Measurements from ENCODE around the gene CTXN3. TPM values are rescaled to one million over a fixed set of nuclear protein-coding genes. Genes with fewer than 3 reads are reported as not detected.

Gene CTXN3
- total RNA-seq, 2 donors from 2014 or later: not detected

GRCh38 chr5:127696683-127697082 is 47.8 kb downstream of the CTXN3 start:
- WGBS, 2 experiments (ENCODE audit: insufficient coverage in 1 of 2, insufficient read length in 1 of 2): 82 to 88% methylated on average over 6 of the region's 6 CpGs
- no peak overlapping the region for H3K4me3 ChIP-seq (ENCODE audit: low read length)
- no peak overlapping the region for H3K9ac ChIP-seq (ENCODE audit: extremely low read depth, low read length, poor library complexity, severe bottlenecking)
- no peaks in the 10 kb centered on the region for H3K9me3 Mint-ChIP-seq
- peaks cover 5% of the 10 kb centered on the region for H3K4me1 ChIP-seq (ENCODE audit: control insufficient read depth, insufficient read depth, low read length)
- H3K27me3 ChIP-seq (ENCODE audit: control insufficient read depth, insufficient read depth, low read length, poor library complexity, severe bottlenecking): no peaks in the 10 kb centered on the region
- H3K27ac ChIP-seq (ENCODE audit: low read depth, low read length): no peak overlapping the region
- H3K36me3 ChIP-seq (ENCODE audit: control insufficient read depth, insufficient read depth, low read length): no peaks in the 10 kb centered on the region
- H3K27ac Mint-ChIP-seq: no peak overlapping the region
- H3K9me3 ChIP-seq (ENCODE audit: control insufficient read depth, low read length): no peaks in the 10 kb centered on the region
- H3K27me3 Mint-ChIP-seq (ENCODE audit: insufficient read depth): no peaks in the 10 kb centered on the region
- no peak for TF ChIP-seq CTCF (conservative IDR thresholded peaks at IDR 0.05)
- DNase-seq: no peak
- H3K4me3 Mint-ChIP-seq: no peak overlapping the region
- H3K36me3 Mint-ChIP-seq (ENCODE audit: low read depth): no peaks in the 10 kb centered on the region
- H3K4me1 Mint-ChIP-seq: peaks cover 30% of the 10 kb centered on the region

- H3K36me3 ChIP-seq (ENCODE audit: control insufficient read depth, insufficient read depth, low read length): no peaks in the 10 kb centered on the region
- Mint-ChIP-seq H3K4me1 (peaks cover 31% of the 10 kb centered on the region), H3K36me3 (ENCODE audit: low read depth) (no peaks in the 10 kb centered on the region), H3K27ac (no peak overlapping the region), H3K27me3 (ENCODE audit: insufficient read depth) (peaks cover 4% of the 10 kb centered on the region), H3K4me3 (no peak overlapping the region), H3K9me3 (no peaks in the 10 kb centered on the region)
- no peaks in the 10 kb centered on the region for H3K27me3 ChIP-seq (ENCODE audit: control insufficient read depth, insufficient read depth, low read length, poor library complexity, severe bottlenecking)
- H3K27ac ChIP-seq (ENCODE audit: low read depth, low read length): no peak overlapping the region
- no peak overlapping the region for H3K4me3 ChIP-seq (ENCODE audit: low read length)
- H3K9me3 ChIP-seq (ENCODE audit: control insufficient read depth, low read length): no peaks in the 10 kb centered on the region
- TF ChIP-seq CTCF (conservative IDR thresholded peaks at IDR 0.05): no peak
- H3K4me1 ChIP-seq (ENCODE audit: control insufficient read depth, insufficient read depth, low read length): peaks cover 8% of the 10 kb centered on the region
- WGBS, 2 experiments (ENCODE audit: insufficient coverage in 1 of 2, insufficient read length in 1 of 2): 79 to 91% methylated on average over 1 to 2 of the region's 2 CpGs
- H3K9ac ChIP-seq (ENCODE audit: extremely low read depth, low read length, poor library complexity, severe bottlenecking): no peak overlapping the region
- DNase-seq: no peak
These were observed 49.2 kb downstream of the CTXN3 start for GRCh38 chr5:127697894-127698600.

GRCh38 chr5:127699416-127699815 is 50.5 kb downstream of the CTXN3 start:
- H3K4me1 ChIP-seq (ENCODE audit: control insufficient read depth, insufficient read depth, low read length): peaks cover 12% of the 10 kb centered on the region
- no peak overlapping the region for H3K9ac ChIP-seq (ENCODE audit: extremely low read depth, low read length, poor library complexity, severe bottlenecking)
- Mint-ChIP-seq H3K27me3 (ENCODE audit: insufficient read depth) (peaks cover 4% of the 10 kb centered on the region), H3K27ac (no peak overlapping the region), H3K4me3 (no peak overlapping the region), H3K36me3 (ENCODE audit: low read depth) (no peaks in the 10 kb centered on the region), H3K9me3 (no peaks in the 10 kb centered on the region), H3K4me1 (peaks cover 41% of the 10 kb centered on the region)
- no peak overlapping the region for H3K4me3 ChIP-seq (ENCODE audit: low read length)
- DNase-seq: no peak
- no peaks in the 10 kb centered on the region for H3K27me3 ChIP-seq (ENCODE audit: control insufficient read depth, insufficient read depth, low read length, poor library complexity, severe bottlenecking)
- H3K36me3 ChIP-seq (ENCODE audit: control insufficient read depth, insufficient read depth, low read length): no peaks in the 10 kb centered on the region
- no peak overlapping the region for H3K27ac ChIP-seq (ENCODE audit: low read depth, low read length)
- no peak for TF ChIP-seq CTCF (conservative IDR thresholded peaks at IDR 0.05)
- no peaks in the 10 kb centered on the region for H3K9me3 ChIP-seq (ENCODE audit: control insufficient read depth, low read length)
- 78 to 90% methylated on average over 2 to 5 of the region's 5 CpGs for WGBS, 2 experiments (ENCODE audit: insufficient coverage in 1 of 2, insufficient read length in 1 of 2)

All from endodermal cell (in vitro differentiated cells).